GM10266 (cell line): ENCODE results near the gene TLR9.

Source experiments
- DNase-seq: peaks from one replicate; pipeline ENCODE4 v3.0.0; 2012; ENCODE audit errors: extremely low spot score
- CTCF ChIP-seq: IDR thresholded peaks from 2 replicates; pipeline ENCODE4 v1.5.1; 2012; ENCODE audit warnings: mild to moderate bottlenecking, low read depth; ENCODE audit not compliant: control insufficient read depth, insufficient read depth; ENCODE audit errors: missing control alignments

TLR9 gene

GRCh38 chr3:52246728-52247408 lies 21.4 kb upstream of the TLR9 start:
- no peak for TF ChIP-seq CTCF
- DNase-seq = no peak

GRCh38 chr3:52246264-52246620 lies 20.8 kb upstream of the TLR9 start:
- TF ChIP-seq CTCF = no peak
- DNase-seq = no peak

- peak; percentile 81 for DNase-seq
- no peak for TF ChIP-seq CTCF
Observed at GRCh38 chr3:52245322-52246263, 20.1 kb upstream of the TLR9 start, which contains the start of gene PPM1M. TSS of gene PPM1M (plus strand) at chr3:52245759. CDS start at chr3:52245825, 66 bp downstream.

- peak; percentile 86 for DNase-seq
- no peak for TF ChIP-seq CTCF
Observed at GRCh38 chr3:52243791-52244628, 18.6 kb upstream of the TLR9 start.

- DNase-seq = no peak
- TF ChIP-seq CTCF = no peak
Observed at GRCh38 chr3:52242039-52242438, 16.6 kb upstream of the TLR9 start.

- TF ChIP-seq CTCF = no peak
- DNase-seq = no peak
Observed at GRCh38 chr3:52240886-52241370, 15.5 kb upstream of the TLR9 start.
